HG02885 (cell line): Measurements from ENCODE around the gene PSMB7.
"Not testable (repeated sequence)": the region's sequence is repeated elsewhere in the genome, so short reads cannot be mapped to it uniquely, and the experiment has no call there.

Experiments used
- ATAC-seq: cut with Tn5 transposase; IDR thresholded peaks from one replicate; pipeline ENCODE4 v1.9.1; 2021; ENCODE audit warnings: mild to moderate bottlenecking; ENCODE audit not compliant: unreplicated experiment, poor library complexity

PSMB7 gene

GRCh38 chr9:124444166-124444565, 28.9 kb upstream of the PSMB7 start:
- no peak for ATAC-seq

GRCh38 chr9:124443625-124444024, 28.4 kb upstream of the PSMB7 start:
- no peak for ATAC-seq

GRCh38 chr9:124442826-124443225, 27.6 kb upstream of the PSMB7 start:
- no peak for ATAC-seq

- no peak for ATAC-seq
Observed at GRCh38 chr9:124442379-124442778, 27.1 kb upstream of the PSMB7 start.

- no peak for ATAC-seq
Observed at GRCh38 chr9:124441291-124441690, 26.0 kb upstream of the PSMB7 start.

GRCh38 chr9:124440786-124441185, 25.5 kb upstream of the PSMB7 start:
- no peak for ATAC-seq

GRCh38 chr9:124439686-124440243, 24.5 kb upstream of the PSMB7 start:
- ATAC-seq, result no peak

- ATAC-seq, result no peak
Observed at GRCh38 chr9:124439086-124439485, 23.8 kb upstream of the PSMB7 start.

GRCh38 chr9:124438091-124438490, 22.8 kb upstream of the PSMB7 start:
- no peak for ATAC-seq

- no peak for ATAC-seq
Observed at GRCh38 chr9:124437086-124437485, 21.8 kb upstream of the PSMB7 start.

GRCh38 chr9:124436320-124436719, 21.1 kb upstream of the PSMB7 start:
- no peak for ATAC-seq

GRCh38 chr9:124429530-124429867, 14.3 kb upstream of the PSMB7 start:
- no peak for ATAC-seq

GRCh38 chr9:124428751-124429529, 13.7 kb upstream of the PSMB7 start:
- ATAC-seq, result no peak

GRCh38 chr9:124427281-124427680, 12.0 kb upstream of the PSMB7 start:
- no peak for ATAC-seq

- ATAC-seq, result no peak
Observed at GRCh38 chr9:124426361-124426760, 11.1 kb upstream of the PSMB7 start.

GRCh38 chr9:124425733-124426132, 10.5 kb upstream of the PSMB7 start:
- not testable (repeated sequence) for ATAC-seq

GRCh38 chr9:124423591-124423990, 8.3 kb upstream of the PSMB7 start:
- ATAC-seq, result no peak

- ATAC-seq, result no peak
Observed at GRCh38 chr9:124423155-124423554, 7.9 kb upstream of the PSMB7 start.

GRCh38 chr9:124420991-124421543, 5.8 kb upstream of the PSMB7 start:
- no peak for ATAC-seq

GRCh38 chr9:124419832-124420489, 4.7 kb upstream of the PSMB7 start:
- ATAC-seq, result no peak

GRCh38 chr9:124415852-124416484, 726 bp upstream of the PSMB7 start:
- ATAC-seq, result no peak
